Ovary (tissue), 3 donors: Measurements from ENCODE around the gene FARSB.

Source experiments
- CTCF ChIP-seq, 3 donors: fragments of 450-650 bp in 2 of 3; fragments of 200-600 bp in 1 of 3; IDR thresholded peaks; one replicate each; pipeline versions ENCODE4 v1.5.1 to v1.8.0; 2016 to 2022; ENCODE audit warnings: antibody characterized with exemption in 3 of 3, mild to moderate bottlenecking in 1 of 3
- EP300 ChIP-seq: sonication (generic); formaldehyde crosslinking; IDR thresholded peaks from one replicate; pipeline ENCODE4 v1.6.1; 2017; ENCODE audit warnings: antibody characterized with exemption
- POLR2A ChIP-seq: fragments of 450-650 bp; IDR thresholded peaks from one replicate; pipeline ENCODE4 v1.6.1; 2017; ENCODE audit warnings: antibody characterized with exemption, mild to moderate bottlenecking, moderate library complexity
- donor health status: DM: no; HTN: no; CAD: no.

- TF ChIP-seq CTCF (IDR thresholded peaks at IDR 0.05) (no peak), EP300 (no peak), POLR2A (no peak)
These were observed 27.9 kb upstream of the FARSB start for GRCh38 chr2:222683805-222684204.
